Measurements from ENCODE around the gene HLF.

HLF gene

GRCh38 chr17:55264645-55265298 lies at the start of gene HLF:
TSS of gene HLF (plus strand) at chr17:55264960. CDS start at chr17:55265485, 525 bp downstream.
- peak; percentile 36 to 44 for DNase-seq (ENCODE audit: low read depth in 2 of 2)

- DNase-seq (ENCODE audit: low read depth in 2 of 2) = no peak
These were observed 49.0 kb upstream of the HLF start for GRCh38 chr17:55215711-55216110.

GRCh38 chr17:55216888-55217287 lies 47.9 kb upstream of the HLF start:
- no peak for DNase-seq (ENCODE audit: low read depth in 2 of 2)

GRCh38 chr17:55219459-55219858 lies 45.3 kb upstream of the HLF start:
- no peak for DNase-seq (ENCODE audit: low read depth in 2 of 2)

- no peak for DNase-seq (ENCODE audit: low read depth in 2 of 2)
These were observed 44.8 kb upstream of the HLF start for GRCh38 chr17:55219934-55220333.

GRCh38 chr17:55223524-55223923 lies 41.2 kb upstream of the HLF start:
- no peak for DNase-seq (ENCODE audit: low read depth in 2 of 2)

GRCh38 chr17:55224746-55225145 lies 40.0 kb upstream of the HLF start:
- DNase-seq (ENCODE audit: low read depth in 2 of 2) = no peak

GRCh38 chr17:55225237-55225636 lies 39.5 kb upstream of the HLF start:
- no peak for DNase-seq (ENCODE audit: low read depth in 2 of 2)

- DNase-seq (ENCODE audit: low read depth in 2 of 2) = no peak
These were observed 36.0 kb upstream of the HLF start for GRCh38 chr17:55228683-55229192.

- DNase-seq (ENCODE audit: low read depth in 2 of 2) = no peak
These were observed 35.5 kb upstream of the HLF start for GRCh38 chr17:55229276-55229675.

- DNase-seq (ENCODE audit: low read depth in 2 of 2) = no peak
These were observed 34.0 kb upstream of the HLF start for GRCh38 chr17:55230716-55231115.

GRCh38 chr17:55233840-55234239 lies 30.9 kb upstream of the HLF start:
- no peak for DNase-seq (ENCODE audit: low read depth in 2 of 2)

GRCh38 chr17:55236316-55236715 lies 28.4 kb upstream of the HLF start:
- DNase-seq (ENCODE audit: low read depth in 2 of 2) = no peak

- DNase-seq (ENCODE audit: low read depth in 2 of 2) = no peak
These were observed 27.5 kb upstream of the HLF start for GRCh38 chr17:55237268-55237667.

GRCh38 chr17:55237841-55238178 lies 26.9 kb upstream of the HLF start:
- DNase-seq (ENCODE audit: low read depth in 2 of 2) = no peak

GRCh38 chr17:55238179-55238930 lies 26.4 kb upstream of the HLF start:
- peak; percentile 79 to 83 for DNase-seq (ENCODE audit: low read depth in 2 of 2)

- DNase-seq (ENCODE audit: low read depth in 2 of 2) = no peak
These were observed 25.8 kb upstream of the HLF start for GRCh38 chr17:55238931-55239297.

GRCh38 chr17:55241097-55241496 lies 23.7 kb upstream of the HLF start:
- DNase-seq (ENCODE audit: low read depth in 2 of 2) = no peak

- no peak for DNase-seq (ENCODE audit: low read depth in 2 of 2)
These were observed 22.3 kb upstream of the HLF start for GRCh38 chr17:55242476-55242875.

- DNase-seq (ENCODE audit: low read depth in 2 of 2) = no peak
These were observed 18.8 kb upstream of the HLF start for GRCh38 chr17:55245986-55246385.

GRCh38 chr17:55246583-55246982 lies 18.2 kb upstream of the HLF start:
- DNase-seq (ENCODE audit: low read depth in 2 of 2) = no peak

- DNase-seq (ENCODE audit: low read depth in 2 of 2) = no peak
These were observed 16.7 kb upstream of the HLF start for GRCh38 chr17:55248077-55248476.

- DNase-seq (ENCODE audit: low read depth in 2 of 2) = no peak
These were observed 14.9 kb upstream of the HLF start for GRCh38 chr17:55249861-55250260.
